HG02642 (cell line): ENCODE data around the gene NUMB.

Experiments used
- ATAC-seq: cut with Tn5 transposase; IDR thresholded peaks from one replicate; pipeline ENCODE4 v1.9.1; 2021; ENCODE audit warnings: mild to moderate bottlenecking; ENCODE audit not compliant: unreplicated experiment, poor library complexity

The NUMB gene

DNA sequence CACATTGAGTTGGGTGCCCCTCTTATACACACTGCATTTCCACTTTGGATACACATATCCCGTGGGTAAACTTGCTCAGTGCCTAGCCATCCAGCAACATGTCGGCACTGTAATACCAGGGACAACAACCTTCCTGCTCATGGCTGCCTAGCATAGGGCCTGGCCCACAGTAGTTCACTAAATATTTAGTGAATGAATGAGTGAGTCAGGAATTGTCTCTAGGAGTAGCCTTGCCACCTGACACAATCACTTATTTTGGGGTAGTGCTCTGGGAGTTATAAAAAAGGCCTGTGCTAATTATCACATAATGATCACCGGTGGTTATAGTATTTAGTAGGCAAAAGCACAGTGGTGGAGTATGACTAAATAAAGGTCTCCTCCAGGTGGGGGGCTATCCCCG is 8.5 kb upstream of the NUMB start:
- no peak for ATAC-seq

DNA sequence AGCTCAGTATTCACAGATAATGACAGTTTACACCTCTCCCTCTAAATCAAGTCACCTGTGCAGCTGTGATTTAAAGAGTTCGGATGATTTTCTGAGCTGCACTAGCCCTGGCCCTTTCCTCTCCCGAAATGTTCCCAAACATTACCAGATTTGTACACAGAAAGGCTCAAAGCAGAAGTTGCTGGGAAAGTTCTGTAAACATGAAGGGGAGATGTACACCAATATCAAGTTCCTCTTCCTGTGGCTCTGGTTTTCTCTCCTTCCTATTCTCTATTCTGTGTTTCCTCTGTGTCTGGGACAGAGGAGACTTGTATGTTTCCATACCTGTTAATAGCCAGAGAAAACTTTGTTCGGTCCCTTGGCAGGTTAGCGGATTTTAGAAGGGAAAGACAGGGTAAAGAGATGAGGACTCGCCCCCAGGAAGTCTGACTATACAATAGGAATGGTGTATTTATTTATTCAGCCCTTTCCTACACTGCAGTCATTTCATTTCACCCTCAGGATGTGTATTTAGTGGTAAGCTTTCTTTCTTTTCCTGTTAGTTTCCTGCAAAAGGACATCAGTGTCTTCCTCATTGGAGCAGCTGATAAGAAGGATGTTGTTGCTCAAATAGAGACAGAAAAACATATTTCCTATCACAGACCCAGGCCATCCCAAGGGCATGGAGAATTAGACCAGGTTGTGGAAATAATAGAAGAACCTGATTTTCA is 7.6 kb upstream of the NUMB start:
- no peak for ATAC-seq

GRCh38 chr14:73463411-73463810 is 5.1 kb upstream of the NUMB start:
- ATAC-seq, result no peak

DNA sequence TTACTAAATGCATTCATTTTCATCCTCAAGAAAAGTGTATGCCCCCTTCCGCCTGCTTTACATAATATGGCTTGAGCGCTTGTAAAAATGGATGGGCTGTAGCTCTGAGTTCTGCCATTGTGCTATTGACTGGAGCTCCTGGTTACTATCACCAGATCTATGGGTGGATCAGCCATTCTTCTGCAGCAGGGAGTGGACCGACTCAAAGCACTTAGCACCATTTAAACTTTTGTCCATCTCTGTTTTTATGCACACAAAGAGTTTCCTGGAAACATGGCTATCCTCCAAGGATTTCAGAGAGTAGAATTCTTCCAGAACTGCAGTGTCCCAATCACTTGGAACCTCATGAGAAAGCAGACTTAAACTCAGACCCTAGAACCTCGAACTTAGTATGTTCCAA is 4.5 kb upstream of the NUMB start:
- ATAC-seq, result no peak

- ATAC-seq, result no peak
These were observed 3.8 kb upstream of the NUMB start for GRCh38 chr14:73462048-73462715.

DNA sequence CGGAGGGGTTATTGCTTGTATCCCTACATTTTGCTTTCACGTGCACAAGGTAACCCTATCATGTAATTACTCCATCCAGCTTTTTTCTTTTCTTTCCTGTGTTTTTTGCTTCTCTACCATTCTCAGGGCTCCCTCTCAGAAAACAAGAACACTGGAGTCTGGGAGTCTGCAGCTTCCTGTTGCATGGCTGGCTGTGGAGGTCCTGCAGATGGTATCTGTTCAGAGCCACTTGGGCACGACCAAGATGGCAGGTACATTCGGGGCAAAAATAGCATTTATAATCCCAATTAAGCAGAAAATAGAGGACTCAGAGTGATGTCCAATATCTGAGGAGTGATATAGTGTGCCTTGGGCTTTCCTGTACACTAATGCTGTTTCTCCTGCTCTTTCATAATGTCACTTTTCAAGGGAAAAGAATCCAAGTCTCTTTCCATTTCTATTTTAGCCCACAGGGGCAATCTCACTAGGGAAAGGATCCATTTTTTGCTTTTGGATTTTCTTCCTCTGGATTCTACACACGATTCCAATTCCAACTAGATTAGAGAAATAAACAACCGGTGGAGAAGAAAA is 3.2 kb upstream of the NUMB start:
- no peak for ATAC-seq

GRCh38 chr14:73460691-73461127 is 2.4 kb upstream of the NUMB start:
- ATAC-seq, result no peak

- ATAC-seq, result no peak
These were observed 1.6 kb upstream of the NUMB start for GRCh38 chr14:73459959-73460358.

GRCh38 chr14:73457924-73458182 is 493 bp downstream of the NUMB start:
- no peak for ATAC-seq

- ATAC-seq, result peak; percentile 7
These were observed 1.1 kb downstream of the NUMB start for GRCh38 chr14:73457041-73457923.

- ATAC-seq, result no peak
These were observed 3.1 kb downstream of the NUMB start for GRCh38 chr14:73455294-73455693.

GRCh38 chr14:73452341-73453186 is 5.8 kb downstream of the NUMB start:
- no peak for ATAC-seq

DNA sequence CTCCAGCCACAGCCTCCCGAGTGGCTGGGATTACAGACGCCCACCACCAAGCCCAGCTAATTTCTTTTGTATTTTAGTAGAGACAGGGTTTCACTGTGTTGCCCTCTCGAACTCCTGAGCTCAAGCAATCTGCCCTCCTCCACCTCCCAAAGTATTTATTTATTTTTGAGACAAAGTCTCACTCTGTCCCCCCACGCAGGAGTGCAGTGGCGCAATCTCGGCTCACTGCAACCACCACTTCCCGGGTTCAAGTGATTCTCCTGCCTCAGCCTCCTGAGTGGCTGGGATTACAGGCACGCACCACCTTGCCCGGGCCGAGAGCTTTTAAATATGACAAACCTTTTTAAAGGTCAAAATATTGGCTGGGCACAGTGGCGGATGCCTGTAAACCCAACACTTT is 14.6 kb downstream of the NUMB start:
- ATAC-seq, result no peak

- ATAC-seq, result no peak
These were observed 17.1 kb downstream of the NUMB start for GRCh38 chr14:73441286-73441685.

GRCh38 chr14:73438993-73439392 is 19.4 kb downstream of the NUMB start:
- ATAC-seq, result no peak

DNA sequence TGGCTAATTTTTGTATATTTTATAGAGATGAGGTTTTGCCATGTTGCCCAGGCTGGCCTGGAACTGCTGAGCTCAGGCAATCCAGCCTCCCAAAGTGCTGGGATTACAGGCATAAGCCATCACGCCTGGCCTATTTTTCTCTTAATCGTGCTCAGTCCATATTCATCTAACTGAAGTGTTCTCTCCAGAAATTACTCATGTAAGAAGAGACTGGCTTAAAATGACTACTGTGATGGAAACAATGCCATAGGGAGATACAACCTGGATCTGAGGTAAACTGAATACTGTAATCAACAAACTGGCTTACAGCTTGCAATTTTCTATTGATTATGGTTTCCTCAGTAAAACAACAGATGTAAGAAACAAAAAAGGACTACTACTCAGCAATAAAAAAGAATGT is 21.1 kb downstream of the NUMB start:
- ATAC-seq, result no peak

DNA sequence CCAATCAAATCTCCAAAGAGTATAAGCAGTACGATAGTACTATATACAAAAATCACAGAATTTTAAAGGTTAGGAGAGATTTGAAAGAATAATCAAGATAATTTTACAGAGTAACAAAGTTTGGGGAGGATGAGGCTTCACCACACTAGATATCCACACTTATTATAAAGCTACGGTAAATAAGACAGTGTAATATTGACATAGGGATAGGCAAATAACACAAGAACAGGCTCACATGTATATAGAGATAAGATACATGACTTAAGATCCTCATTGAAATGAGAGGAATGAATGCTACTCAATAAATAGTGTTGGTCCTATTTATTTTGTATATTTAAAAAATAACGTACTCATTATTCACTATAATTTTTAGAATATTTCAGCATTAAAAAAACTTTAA is 26.2 kb downstream of the NUMB start:
- no peak for ATAC-seq

- ATAC-seq, result no peak
These were observed 30.0 kb downstream of the NUMB start for GRCh38 chr14:73428353-73428824.

DNA sequence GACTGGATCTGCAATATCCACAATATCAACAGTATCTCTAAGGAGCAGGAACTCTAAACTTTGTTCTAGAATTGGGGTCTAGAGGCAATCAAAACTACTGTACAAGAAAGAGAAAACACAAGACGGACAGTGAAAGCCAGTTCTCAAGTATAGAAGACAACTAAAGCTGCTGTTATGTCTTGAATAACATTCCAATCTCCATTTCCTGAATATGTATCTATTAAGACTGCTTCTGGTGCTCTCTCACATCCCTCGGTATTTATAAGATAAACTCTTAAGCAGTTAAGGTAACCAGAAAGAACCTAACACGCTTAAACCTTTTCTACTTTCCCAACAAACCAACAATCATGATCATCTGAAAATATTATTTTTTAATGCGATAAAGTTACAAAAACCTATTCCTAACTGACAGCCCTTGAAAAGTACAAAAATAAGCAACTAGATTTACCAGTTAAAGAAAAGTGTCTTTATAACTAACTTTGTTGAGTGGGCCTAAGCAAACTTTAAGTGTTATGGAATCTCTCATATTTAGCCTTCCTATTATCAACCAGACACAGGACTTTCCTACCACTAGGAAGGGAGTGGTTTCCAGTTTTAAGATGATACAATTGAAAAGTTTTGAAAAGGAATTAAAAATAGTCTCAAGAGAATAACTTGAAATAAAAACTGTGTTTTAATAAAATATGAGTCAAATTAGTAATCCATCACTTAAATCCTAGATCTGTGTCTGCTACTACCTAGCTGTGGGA is 30.7 kb downstream of the NUMB start:
- ATAC-seq, result no peak
